PC-3 (cell line): ENCODE measurements around the gene TF.

Source experiments
- CTCF ChIP-seq: fragments of 300-600 bp; sonication (generic); conservative IDR thresholded peaks from 2 replicates; pipeline ENCODE4 v1.5.1; 2017; ENCODE audit warnings: antibody characterized with exemption, low read depth, mild to moderate bottlenecking, low read length
- EZH2 ChIP-seq: fragments of 300-600 bp; sonication (generic); IDR thresholded peaks from one replicate; pipeline ENCODE4 v1.6.1; 2017; ENCODE audit warnings: antibody characterized with exemption, mild to moderate bottlenecking, low read length; ENCODE audit not compliant: unreplicated experiment

GRCh38 chr3:133753107-133753778 lies 7.0 kb downstream of the TF start:
- TF ChIP-seq EZH2 = no peak
- TF ChIP-seq CTCF = no peak
